HCT116 (cell line): ENCODE measurements around the gene TBCC. TPM values are rescaled to one million over a fixed set of nuclear protein-coding genes. Genes with fewer than 3 reads are reported as not detected.

Experiments
- ATAC-seq: fragments of 200-7000 bp; cut with Tn5 transposase; 2 replicates; pipeline ENCODE4 v1.9.1; 2020; ENCODE audit warnings: mild to moderate bottlenecking, moderate library complexity
- BruUV-seq: library from RNA; stranded (reverse); fragments of 400-500 nt; replicated peaks from 2 replicates; lab custom pipeline; 2021; lab: Mats Ljungman, UMichigan
- CTCF ChIA-PET: fragments of 300-600 bp; sonication (Branson Sonifier 250); formaldehyde crosslinking; loops from one replicate; lab custom pipeline; 2021; ENCODE audit warnings: antibody characterized with exemption; lab: Charles Lee
- POLR2A ChIA-PET: fragments of 300-600, 350-600 bp; sonication (Branson Sonifier 250); formaldehyde crosslinking; loops from one replicate; lab custom pipeline; 2021; ENCODE audit warnings: antibody characterized with exemption; lab: Charles Lee
- RAD21 ChIA-PET, 2 experiments: fragments of 300-600 bp; sonication (Branson Sonifier 250); formaldehyde crosslinking; loops; one replicate each; lab custom pipeline; 2023; ENCODE audit warnings: low total read pairs in 2 of 2; ENCODE audit not compliant: uncharacterized antibody in 2 of 2, unreplicated experiment in 2 of 2, low non-redundant PET in 1 of 2; lab: Charles Lee
- DNase-seq: peaks from one replicate; pipeline ENCODE4 v3.0.0-alpha.2; 2010; ENCODE audit warnings: low read depth, low spot score
- H2AFZ ChIP-seq: fragments of 200-600 bp; shearing (Covaris generic), sonication (generic); 2 replicates; pipeline ENCODE4 v1.6.1; 2017; ENCODE audit warnings: low read depth, mixed run types, mixed read lengths, antibody characterized with exemption, low read length; ENCODE audit not compliant: poor library complexity, severe bottlenecking
- H3K27ac ChIP-seq: 2 replicates; pipeline ENCODE4 v1.5.1; 2012; ENCODE audit warnings: low read depth, low read length
- H3K27me3 ChIP-seq: fragments of 200-600 bp; sonication (generic); 2 replicates; pipeline ENCODE4 v1.6.1; 2016; ENCODE audit warnings: mixed run types, low read length, mixed read lengths; ENCODE audit not compliant: insufficient read depth
- H3K36me3 ChIP-seq, 2 experiments: fragments of 200-500 bp in 1 of 2; fragments of 200-600 bp in 1 of 2; sonication (Bioruptor generic) in 1 of 2; sonication (generic) in 1 of 2; 2 replicates each; pipeline versions ENCODE4 v1.5.1 to v1.6.1; 2014 to 2016; ENCODE audit warnings: low read length in 2 of 2, inconsistent platforms in 1 of 2, mixed read lengths in 1 of 2, mixed run types in 1 of 2; ENCODE audit not compliant: insufficient read depth in 2 of 2, control insufficient read depth in 1 of 2
- H3K4me1 ChIP-seq, 2 experiments: fragments of 200-600 bp in 1 of 2; sonication (generic) in 1 of 2; 2 replicates each; pipeline versions ENCODE4 v1.5.1 to v1.6.1; 2012 to 2017; ENCODE audit warnings: low read length in 2 of 2, inconsistent platforms in 1 of 2, mild to moderate bottlenecking in 1 of 2, mixed read lengths in 1 of 2, mixed run types in 1 of 2, moderate library complexity in 1 of 2; ENCODE audit not compliant: insufficient read depth in 2 of 2, control insufficient read depth in 1 of 2
- H3K4me2 ChIP-seq: fragments of 200-600 bp; sonication (generic); 2 replicates; pipeline ENCODE4 v1.6.1; 2017; ENCODE audit warnings: mixed run types, low read length, mixed read lengths
- H3K4me3 ChIP-seq, 2 experiments: fragments of 200-600 bp in 1 of 2; sonication (generic) in 1 of 2; replicated peaks in 1 of 2; 2 replicates each; pipeline ENCODE4 v1.5.1; 2011 to 2016; ENCODE audit warnings: low read length in 2 of 2, control low read depth in 1 of 2, low read depth in 1 of 2, mild to moderate bottlenecking in 1 of 2, mixed read lengths in 1 of 2, mixed run types in 1 of 2
- H3K79me2 ChIP-seq: fragments of 200-600 bp; sonication (generic); 2 replicates; pipeline ENCODE4 v1.6.1; 2017; ENCODE audit warnings: mild to moderate bottlenecking, mixed run types, low read length, moderate library complexity, mixed read lengths; ENCODE audit not compliant: insufficient read depth
- H3K9ac ChIP-seq: fragments of 200-600 bp; sonication (generic); 2 replicates; pipeline ENCODE4 v1.6.1; 2016; ENCODE audit warnings: low read length, mixed read lengths
- H3K9me2 ChIP-seq: fragments of 200-600 bp; sonication (generic), shearing (Covaris generic); 2 replicates; pipeline ENCODE4 v1.6.1; 2017; ENCODE audit warnings: mixed run types, mild to moderate bottlenecking, moderate library complexity; ENCODE audit not compliant: insufficient read depth
- H3K9me3 ChIP-seq, 2 experiments: fragments of 200-500 bp in 1 of 2; fragments of 200-600 bp in 1 of 2; sonication (Bioruptor generic) in 1 of 2; sonication (generic) in 1 of 2; 2 replicates each; pipeline ENCODE4 v1.6.1; 2014 to 2017; ENCODE audit warnings: low read length in 2 of 2, mixed read lengths in 2 of 2, inconsistent platforms in 1 of 2, low read depth in 1 of 2, mild to moderate bottlenecking in 1 of 2, mixed run types in 1 of 2, moderate library complexity in 1 of 2; ENCODE audit not compliant: control insufficient read depth in 1 of 2, insufficient read depth in 1 of 2
- H4K20me1 ChIP-seq: fragments of 200-600 bp; sonication (generic), shearing (Covaris generic); 2 replicates; pipeline ENCODE4 v1.6.1; 2017; ENCODE audit warnings: mixed run types, mild to moderate bottlenecking, moderate library complexity; ENCODE audit not compliant: insufficient read depth
- CBX3 ChIP-seq: IDR thresholded peaks from 2 replicates; pipeline ENCODE4 v1.6.1; 2012; ENCODE audit warnings: low read depth
- CEBPB ChIP-seq: IDR thresholded peaks from 2 replicates; pipeline ENCODE4 v1.6.1; 2012; ENCODE audit warnings: low read depth
- EZH2 ChIP-seq: fragments of 200-600 bp; sonication (generic); IDR thresholded peaks from 2 replicates; pipeline ENCODE4 v1.6.1; 2017; ENCODE audit warnings: antibody characterized with exemption, mixed run types
- FOSL1 ChIP-seq: IDR thresholded peaks from 2 replicates; pipeline ENCODE4 v1.6.1; 2012; ENCODE audit warnings: low read depth
- JUND ChIP-seq: IDR thresholded peaks from 2 replicates; pipeline ENCODE4 v1.6.1; 2012
- RAD21 ChIP-seq: IDR thresholded peaks from 2 replicates; pipeline ENCODE4 v1.6.1; 2012; ENCODE audit warnings: low read depth, mild to moderate bottlenecking
- TCF7L2 ChIP-seq: IDR thresholded peaks from 2 replicates; pipeline ENCODE4 v1.7.0; 2011; ENCODE audit warnings: borderline replicate concordance, inconsistent platforms; ENCODE audit not compliant: insufficient read depth, insufficient read length; ENCODE audit errors: extremely low read depth
- intact Hi-C: fragments of 100-400 bp; cut with micrococcal nuclease; formaldehyde crosslinking; loops from 2 replicates; pipeline ENCODE4 v1.10.0; 2022
- total RNA-seq: library from RNA; stranded (reverse); gene quantifications from one replicate; pipeline ENCODE4 v1.2.1, GENCODE V29; 2021; ENCODE audit not compliant: unreplicated experiment
- TF ChIP-seq, protein P1 (sequence below): IDR thresholded peaks from 2 replicates; pipeline ENCODE4 v1.6.1; 2012
- TF ChIP-seq, protein P2 (sequence below), 3 experiments: fragments of 200-600 bp in 1 of 3; sonication (generic) in 1 of 3; IDR thresholded peaks in 2 of 3; conservative IDR thresholded peaks in 1 of 3; 2 replicates each; pipeline ENCODE4 v1.5.1; 2012 to 2017; ENCODE audit warnings: low read depth in 2 of 3, low read length in 2 of 3, antibody characterized with exemption in 1 of 3, borderline replicate concordance in 1 of 3, control low read depth in 1 of 3, mild to moderate bottlenecking in 1 of 3, mixed read lengths in 1 of 3, mixed run types in 1 of 3, moderate library complexity in 1 of 3; ENCODE audit not compliant: insufficient read depth in 1 of 3

TBCC gene
- total RNA-seq, 1 experiment from 2014 or later, result 17.1 TPM

DNA sequence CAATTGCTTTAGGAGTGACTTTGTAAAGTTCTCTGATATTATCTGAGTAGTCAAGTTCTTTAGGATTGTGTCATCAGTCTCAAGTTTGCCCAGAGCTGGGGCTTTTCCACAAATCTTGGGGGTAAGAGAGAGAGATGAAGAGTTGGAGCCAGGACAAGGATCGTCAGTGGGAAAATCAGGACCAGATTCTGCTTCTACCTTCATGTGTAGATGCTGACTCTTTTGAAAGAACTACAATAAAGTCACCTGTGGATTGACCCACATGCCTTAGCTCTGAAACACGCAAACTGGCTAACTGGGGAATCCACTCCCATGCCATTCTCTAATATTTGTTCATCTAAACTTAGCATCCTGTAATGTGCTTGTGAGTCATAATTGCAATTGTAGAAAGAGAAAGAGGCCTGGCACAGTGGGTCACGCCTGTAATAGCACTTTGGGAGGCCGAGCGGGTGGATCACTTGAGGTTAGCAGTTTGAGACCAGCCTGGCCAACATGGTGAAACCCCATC lies 20.3 kb upstream of the TBCC start:
- H2AFZ ChIP-seq, result no peak overlapping the region
- ChIA-PET POLR2A (interaction anchor here (0.9 kb wide), 1 partner anchor 20 kb away, joined by 3 read pairs; the partner anchor contains the start of gene TBCC), RAD21 (no interaction called here), CTCF (no interaction called here)
- no peaks in the 10 kb centered on the region for H3K36me3 ChIP-seq
- H3K4me1 ChIP-seq, result peaks cover 21 to 45% of the 10 kb centered on the region in 2 experiments
- H3K4me2 ChIP-seq, result peak overlapping the region; percentile 61
- intact Hi-C loops, result no loop called here
- no TSS peak for BruUV-seq
- H3K4me3 ChIP-seq, result peak overlapping the region in 1 of 2 experiments; percentile 1; a peak in 1 of 4 replicates
- H3K9me2 ChIP-seq, result no peaks in the 10 kb centered on the region
- no peaks in the 10 kb centered on the region for H3K9me3 ChIP-seq
- H3K79me2 ChIP-seq, result no peaks in the 10 kb centered on the region
- TF ChIP-seq JUND (peak; percentile 63), CEBPB (0 out of 2 replicates have a peak, but pooled peaks have one; percentile 28), CBX3 (peak; percentile 47; the same call in 1 of the 2 replicates), EZH2 (no peak), RAD21 (no peak), FOSL1 (peak; percentile 63), TCF7L2 (no peak)
- TF ChIP-seq, protein P1, sequence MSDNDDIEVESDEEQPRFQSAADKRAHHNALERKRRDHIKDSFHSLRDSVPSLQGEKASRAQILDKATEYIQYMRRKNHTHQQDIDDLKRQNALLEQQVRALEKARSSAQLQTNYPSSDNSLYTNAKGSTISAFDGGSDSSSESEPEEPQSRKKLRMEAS, result peak; percentile 63
- TF ChIP-seq, protein P2, sequence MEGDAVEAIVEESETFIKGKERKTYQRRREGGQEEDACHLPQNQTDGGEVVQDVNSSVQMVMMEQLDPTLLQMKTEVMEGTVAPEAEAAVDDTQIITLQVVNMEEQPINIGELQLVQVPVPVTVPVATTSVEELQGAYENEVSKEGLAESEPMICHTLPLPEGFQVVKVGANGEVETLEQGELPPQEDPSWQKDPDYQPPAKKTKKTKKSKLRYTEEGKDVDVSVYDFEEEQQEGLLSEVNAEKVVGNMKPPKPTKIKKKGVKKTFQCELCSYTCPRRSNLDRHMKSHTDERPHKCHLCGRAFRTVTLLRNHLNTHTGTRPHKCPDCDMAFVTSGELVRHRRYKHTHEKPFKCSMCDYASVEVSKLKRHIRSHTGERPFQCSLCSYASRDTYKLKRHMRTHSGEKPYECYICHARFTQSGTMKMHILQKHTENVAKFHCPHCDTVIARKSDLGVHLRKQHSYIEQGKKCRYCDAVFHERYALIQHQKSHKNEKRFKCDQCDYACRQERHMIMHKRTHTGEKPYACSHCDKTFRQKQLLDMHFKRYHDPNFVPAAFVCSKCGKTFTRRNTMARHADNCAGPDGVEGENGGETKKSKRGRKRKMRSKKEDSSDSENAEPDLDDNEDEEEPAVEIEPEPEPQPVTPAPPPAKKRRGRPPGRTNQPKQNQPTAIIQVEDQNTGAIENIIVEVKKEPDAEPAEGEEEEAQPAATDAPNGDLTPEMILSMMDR (IDR thresholded peaks at IDR 0.05 in 2 of 3, conservative IDR thresholded peaks at IDR 0.05 in 1 of 3; ENCODE audit: borderline replicate concordance in 1 of 3, insufficient read depth in 1 of 3, low read depth in 2 of 3, low read length in 2 of 3), result no peak
- H3K27ac ChIP-seq, result peak overlapping the region; percentile 56
- H4K20me1 ChIP-seq, result no peaks in the 10 kb centered on the region
- DNase-seq (peak; percentile 52), ATAC-seq (peak; percentile 73)
- H3K9ac ChIP-seq, result peak overlapping the region; percentile 25
- no peaks in the 10 kb centered on the region for H3K27me3 ChIP-seq
